Measurements from ENCODE around the gene EPX.

The EPX gene

DNA sequence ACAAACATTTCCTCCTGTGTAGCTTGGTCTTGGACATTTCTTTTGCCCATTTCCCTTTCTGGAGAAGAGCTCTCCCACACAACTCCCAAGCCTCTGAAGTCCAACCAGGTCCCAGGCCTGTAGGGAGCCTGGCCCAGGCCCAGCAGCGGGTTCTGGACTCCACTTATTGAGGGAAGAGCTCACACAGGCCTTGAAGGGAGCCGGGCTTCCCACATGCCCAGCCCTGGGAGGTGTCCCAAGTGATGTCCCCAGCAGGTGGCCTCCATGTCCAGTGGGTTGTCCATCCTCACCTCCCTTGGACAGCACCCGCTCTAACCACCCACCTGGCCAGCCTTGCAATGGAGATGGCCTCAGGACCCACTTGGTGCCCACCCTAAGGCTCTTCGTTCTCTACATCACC, 5.9 kb upstream of the EPX start:
- DNase-seq: no peak

GRCh38 chr17:58187063-58187462, 5.5 kb upstream of the EPX start:
- DNase-seq: no peak

GRCh38 chr17:58187675-58188074, 4.9 kb upstream of the EPX start:
- DNase-seq: no peak

- peak; percentile 4 for DNase-seq
Measured at GRCh38 chr17:58189436-58190146, 2.9 kb upstream of the EPX start.

DNA sequence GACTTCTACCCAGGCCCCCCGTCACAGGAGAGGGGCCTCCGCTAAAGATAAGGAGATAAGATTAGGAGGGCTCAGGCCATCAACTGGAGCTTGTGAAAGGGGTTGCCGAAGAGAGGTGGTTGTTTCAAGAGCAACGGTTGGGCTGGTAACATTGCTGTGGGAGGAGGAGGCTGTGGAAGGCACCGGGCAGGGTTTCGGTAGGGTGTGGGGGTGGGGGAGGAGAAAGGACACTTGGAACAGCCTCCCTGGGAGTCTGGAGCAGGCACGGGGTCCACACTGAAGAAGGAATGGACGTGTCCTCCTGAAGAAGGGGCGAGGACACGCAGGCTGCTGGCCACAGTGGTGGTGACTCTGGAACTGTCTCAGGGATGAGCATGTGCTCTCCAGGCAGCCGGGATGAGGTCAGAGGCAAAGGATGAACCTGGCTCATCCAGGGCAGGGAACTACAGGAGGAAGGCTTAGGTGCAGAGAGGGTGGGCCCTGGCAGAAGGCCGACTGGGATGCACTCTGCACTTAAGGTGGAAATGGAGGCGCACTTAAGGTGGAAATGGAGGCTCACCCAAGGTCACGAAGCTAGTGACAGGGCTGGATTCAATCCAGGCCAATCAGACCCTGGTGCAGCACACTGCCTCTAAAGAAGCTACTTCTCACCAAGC, 1.2 kb upstream of the EPX start:
- no peak for DNase-seq

DNA sequence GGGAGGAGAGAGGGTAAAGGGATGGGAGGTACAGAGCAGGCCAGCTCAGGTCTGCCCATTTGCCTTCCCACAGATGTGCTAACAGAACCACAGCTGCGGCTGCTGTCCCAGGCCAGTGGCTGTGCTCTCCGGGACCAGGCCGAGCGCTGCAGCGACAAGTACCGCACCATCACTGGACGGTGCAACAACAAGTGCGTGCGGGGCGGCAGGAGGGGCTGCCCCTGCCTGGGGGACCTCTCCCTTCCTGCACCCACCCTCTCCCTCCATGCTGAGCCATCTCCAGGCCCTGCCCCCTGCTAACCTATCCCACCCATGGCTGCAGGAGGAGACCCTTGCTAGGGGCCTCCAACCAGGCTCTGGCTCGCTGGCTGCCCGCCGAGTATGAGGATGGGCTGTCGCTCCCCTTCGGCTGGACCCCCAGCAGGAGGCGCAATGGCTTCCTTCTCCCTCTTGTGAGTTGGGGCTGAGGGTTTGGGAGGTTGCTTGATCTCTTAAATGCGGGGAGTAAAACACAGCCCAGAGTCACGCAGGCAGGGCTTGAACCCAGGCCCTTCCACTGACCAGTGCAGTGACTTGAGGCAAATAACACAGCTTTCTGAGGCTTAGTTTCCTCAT, 1.2 kb downstream of the EPX start:
- DNase-seq: no peak

DNA sequence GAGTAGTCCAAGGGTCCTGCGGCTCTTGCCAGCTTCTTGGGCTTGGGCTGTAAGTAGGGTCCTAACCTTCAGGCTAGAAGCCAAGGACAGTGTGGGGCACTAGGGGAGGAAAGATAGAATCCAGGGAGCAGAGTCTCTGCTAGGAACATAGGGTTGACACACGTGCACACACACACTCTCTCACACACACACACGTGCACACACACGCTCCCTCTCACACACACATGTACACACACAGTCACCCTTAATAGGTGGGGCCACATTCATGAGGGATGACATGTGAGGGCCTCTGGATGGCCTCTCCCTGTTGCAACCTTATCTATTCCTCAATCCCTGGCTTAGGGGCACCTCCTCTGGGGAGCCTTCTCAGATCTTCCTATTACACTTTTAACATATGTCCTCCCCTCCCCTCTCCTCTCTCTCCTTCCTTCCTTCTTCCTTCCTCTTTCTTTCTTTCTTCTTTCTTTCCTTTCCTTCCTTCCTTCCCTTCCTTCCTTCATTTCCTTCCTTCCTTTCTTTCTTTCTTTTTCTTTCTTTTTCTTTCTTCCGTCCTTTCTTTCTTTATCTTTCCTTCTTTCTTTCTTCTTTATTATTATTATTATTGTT, 3.1 kb downstream of the EPX start:
- DNase-seq: no peak

DNA sequence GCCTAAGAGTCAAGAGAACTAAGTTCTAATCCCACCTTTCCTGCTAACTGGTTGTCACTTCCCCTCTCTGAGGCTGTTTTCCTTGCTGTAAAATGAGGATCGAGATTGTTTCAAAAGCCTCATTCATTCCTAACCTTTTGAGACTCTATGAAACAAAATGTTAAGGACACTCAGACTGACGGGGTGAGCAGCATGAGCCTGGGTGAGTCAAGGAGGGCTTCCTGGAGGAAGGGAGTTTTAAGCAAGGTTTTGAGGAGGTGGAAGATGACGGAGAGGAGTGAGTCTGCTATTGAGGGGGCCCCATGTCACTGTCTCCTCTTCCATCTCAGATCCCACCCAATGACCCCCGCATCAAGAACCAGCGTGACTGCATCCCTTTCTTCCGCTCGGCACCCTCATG, 4.1 kb downstream of the EPX start:
- no peak for DNase-seq

- peak; percentile 62 for DNase-seq
Measured at GRCh38 chr17:58200024-58200633, 7.6 kb downstream of the EPX start.

- DNase-seq: no peak
Measured at GRCh38 chr17:58202859-58203258, 10.3 kb downstream of the EPX start.

DNA sequence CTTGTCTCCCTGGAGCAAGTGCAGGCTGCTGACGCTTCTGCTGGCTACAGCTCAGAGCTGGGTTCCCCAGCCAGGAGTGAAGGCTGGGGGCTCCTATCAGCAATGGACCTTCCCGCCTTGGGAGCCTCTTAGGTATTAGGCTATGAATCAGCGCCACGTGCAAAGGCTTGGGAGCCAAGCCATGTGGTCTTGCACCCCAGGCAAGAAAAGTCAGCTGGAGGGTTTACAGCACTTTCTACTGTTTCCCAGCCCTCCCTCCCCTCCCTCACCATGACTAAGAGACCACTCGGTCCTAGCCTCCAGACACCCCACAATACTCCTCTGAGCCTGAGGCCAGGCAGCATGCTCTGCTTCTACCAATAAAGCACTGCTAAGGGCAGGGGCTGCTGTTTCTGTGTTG, 12.3 kb downstream of the EPX start:
- no peak for DNase-seq

GRCh38 chr17:58205936-58206335, 13.4 kb downstream of the EPX start:
- no peak for DNase-seq

GRCh38 chr17:58207451-58207850, 14.9 kb downstream of the EPX start:
- no peak for DNase-seq

DNA sequence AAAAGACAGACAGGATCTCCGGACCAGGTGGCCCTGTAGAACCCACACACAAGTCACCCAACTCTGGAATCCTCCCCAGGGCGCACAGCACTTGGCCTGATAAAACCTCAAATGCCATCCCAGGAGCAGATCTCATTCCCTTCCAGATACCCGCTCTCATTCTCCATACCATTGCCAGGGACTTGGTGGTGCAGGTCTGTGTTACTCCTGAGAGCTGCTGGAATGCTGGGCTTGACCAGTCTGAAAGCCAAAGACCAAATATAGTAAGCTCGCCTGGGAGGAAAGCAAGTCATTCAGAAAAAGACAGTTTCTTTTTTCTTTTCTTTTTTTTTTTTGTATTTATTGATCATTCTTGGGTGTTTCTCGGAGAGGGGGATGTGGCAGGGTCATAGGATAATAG, 15.8 kb downstream of the EPX start:
- no peak for DNase-seq

GRCh38 chr17:58210922-58211321, 18.4 kb downstream of the EPX start:
- no peak for DNase-seq

GRCh38 chr17:58215685-58216084, 23.2 kb downstream of the EPX start:
- DNase-seq: no peak

DNA sequence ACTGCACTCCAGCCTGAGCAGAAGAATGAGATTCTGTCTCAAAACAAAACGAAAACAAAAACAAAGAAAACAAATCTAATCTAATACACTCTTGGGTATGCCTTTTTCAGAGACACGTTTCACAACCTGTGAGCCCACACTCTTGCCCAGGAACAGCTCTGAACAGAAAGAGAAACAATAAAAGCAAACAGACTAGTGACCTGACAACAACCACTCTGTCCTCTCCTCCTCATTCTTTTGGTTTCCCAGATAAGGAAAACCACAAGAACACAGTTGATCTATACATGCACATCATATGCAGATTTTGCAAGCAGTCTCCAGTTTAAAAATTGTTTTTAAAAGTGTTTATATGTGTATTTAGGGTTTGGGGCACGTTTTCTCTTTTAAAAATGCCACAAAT, 25.2 kb downstream of the EPX start:
- DNase-seq: no peak

- peak; percentile 97 for DNase-seq
Measured at GRCh38 chr17:58219007-58219788, 26.7 kb downstream of the EPX start, which contains the start of gene MKS1. Gene MKS1 (minus strand): TSS chr17:58219255. CDS start chr17:58219230, 25 bp downstream.

DNA sequence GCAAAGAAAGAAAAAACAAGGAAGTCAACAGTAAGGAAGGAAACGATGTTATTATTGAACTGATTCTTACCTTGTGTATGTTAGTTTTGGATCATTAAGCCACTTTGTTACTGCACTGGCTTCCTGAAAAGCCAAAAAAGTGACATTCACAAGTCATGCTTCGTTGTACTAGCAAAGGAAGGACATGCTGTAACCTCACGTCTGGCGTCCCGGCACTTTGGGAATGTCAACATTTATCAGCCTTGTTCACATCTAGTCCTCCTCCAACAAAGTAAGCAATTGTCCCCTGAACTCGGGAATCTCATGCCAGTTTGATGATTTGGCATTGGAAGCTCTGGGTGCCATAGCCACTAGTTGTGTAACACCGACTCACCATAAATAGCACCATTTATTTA, 27.3 kb downstream of the EPX start:
- no peak for DNase-seq

- DNase-seq: no peak
Measured at GRCh38 chr17:58224315-58224714, 31.8 kb downstream of the EPX start.

DNA sequence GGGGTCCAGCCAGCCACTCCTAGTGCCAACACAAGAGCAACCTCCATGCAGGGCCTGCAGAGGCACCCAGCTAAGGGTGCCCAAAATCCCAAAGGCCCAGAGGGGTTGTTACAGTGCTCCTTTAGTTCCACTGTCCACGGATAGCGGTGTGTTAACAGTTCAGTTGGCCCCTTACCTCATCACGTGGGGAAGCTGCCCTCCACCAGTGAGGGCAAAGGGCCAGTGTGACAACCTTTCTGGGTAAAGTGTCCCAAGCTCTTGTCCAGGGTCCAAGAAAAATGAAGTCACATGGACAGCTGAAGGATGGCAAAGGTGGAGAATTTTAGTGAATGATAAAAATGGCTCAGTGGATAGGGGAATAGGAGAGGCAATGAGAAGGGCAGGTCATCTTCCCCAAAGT, 35.2 kb downstream of the EPX start:
- no peak for DNase-seq

- DNase-seq: no peak
Measured at GRCh38 chr17:58228679-58229078, 36.2 kb downstream of the EPX start.

GRCh38 chr17:58229384-58229783, 36.9 kb downstream of the EPX start:
- DNase-seq: no peak

All from eye (tissue), 1 donor.